GM12875 (cell line): ENCODE results near the gene ATP2A1.
A peak's percentile ranks its signal among the peaks of the same experiment; 100 is the strongest.

Source experiments
- H3K4me3 ChIP-seq: one replicate; pipeline ENCODE4 v1.5.1; 2011; ENCODE audit warnings: low read depth, low read length, control low read depth
- TF ChIP-seq, protein P1 (sequence below): IDR thresholded peaks from 2 replicates; pipeline ENCODE4 v1.5.1; 2011; ENCODE audit warnings: low read depth, mild to moderate bottlenecking, control low read depth, inconsistent platforms, low read length, moderate library complexity, borderline replicate concordance; ENCODE audit not compliant: insufficient read depth

The ATP2A1 gene

DNA sequence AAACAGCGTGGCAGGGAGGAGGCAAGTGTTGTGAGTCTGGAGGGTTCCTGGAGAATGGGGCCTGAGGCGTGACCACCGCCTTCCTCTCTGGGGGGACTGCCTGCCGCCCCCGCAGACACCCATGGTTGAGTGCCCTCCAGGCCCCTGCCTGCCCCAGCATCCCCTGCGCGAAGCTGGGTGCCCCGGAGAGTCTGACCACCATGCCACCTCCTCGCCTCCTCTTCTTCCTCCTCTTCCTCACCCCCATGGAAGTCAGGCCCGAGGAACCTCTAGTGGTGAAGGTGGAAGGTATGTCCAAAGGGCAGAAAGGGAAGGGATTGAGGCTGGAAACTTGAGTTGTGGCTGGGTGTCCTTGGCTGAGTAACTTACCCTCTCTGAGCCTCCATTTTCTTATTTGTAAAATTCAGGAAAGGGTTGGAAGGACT lies 53.5 kb downstream of the ATP2A1 start, which contains the start of gene CD19:
TSS of gene CD19 (plus strand) at position 171 of the 425 bp plus-strand sequence. CDS start at position 201, 30 bp downstream.
- peak within 1 kb of the TSS; percentile 80 for H3K4me3 ChIP-seq
- TF ChIP-seq, protein P1, sequence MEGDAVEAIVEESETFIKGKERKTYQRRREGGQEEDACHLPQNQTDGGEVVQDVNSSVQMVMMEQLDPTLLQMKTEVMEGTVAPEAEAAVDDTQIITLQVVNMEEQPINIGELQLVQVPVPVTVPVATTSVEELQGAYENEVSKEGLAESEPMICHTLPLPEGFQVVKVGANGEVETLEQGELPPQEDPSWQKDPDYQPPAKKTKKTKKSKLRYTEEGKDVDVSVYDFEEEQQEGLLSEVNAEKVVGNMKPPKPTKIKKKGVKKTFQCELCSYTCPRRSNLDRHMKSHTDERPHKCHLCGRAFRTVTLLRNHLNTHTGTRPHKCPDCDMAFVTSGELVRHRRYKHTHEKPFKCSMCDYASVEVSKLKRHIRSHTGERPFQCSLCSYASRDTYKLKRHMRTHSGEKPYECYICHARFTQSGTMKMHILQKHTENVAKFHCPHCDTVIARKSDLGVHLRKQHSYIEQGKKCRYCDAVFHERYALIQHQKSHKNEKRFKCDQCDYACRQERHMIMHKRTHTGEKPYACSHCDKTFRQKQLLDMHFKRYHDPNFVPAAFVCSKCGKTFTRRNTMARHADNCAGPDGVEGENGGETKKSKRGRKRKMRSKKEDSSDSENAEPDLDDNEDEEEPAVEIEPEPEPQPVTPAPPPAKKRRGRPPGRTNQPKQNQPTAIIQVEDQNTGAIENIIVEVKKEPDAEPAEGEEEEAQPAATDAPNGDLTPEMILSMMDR: no peak

DNA sequence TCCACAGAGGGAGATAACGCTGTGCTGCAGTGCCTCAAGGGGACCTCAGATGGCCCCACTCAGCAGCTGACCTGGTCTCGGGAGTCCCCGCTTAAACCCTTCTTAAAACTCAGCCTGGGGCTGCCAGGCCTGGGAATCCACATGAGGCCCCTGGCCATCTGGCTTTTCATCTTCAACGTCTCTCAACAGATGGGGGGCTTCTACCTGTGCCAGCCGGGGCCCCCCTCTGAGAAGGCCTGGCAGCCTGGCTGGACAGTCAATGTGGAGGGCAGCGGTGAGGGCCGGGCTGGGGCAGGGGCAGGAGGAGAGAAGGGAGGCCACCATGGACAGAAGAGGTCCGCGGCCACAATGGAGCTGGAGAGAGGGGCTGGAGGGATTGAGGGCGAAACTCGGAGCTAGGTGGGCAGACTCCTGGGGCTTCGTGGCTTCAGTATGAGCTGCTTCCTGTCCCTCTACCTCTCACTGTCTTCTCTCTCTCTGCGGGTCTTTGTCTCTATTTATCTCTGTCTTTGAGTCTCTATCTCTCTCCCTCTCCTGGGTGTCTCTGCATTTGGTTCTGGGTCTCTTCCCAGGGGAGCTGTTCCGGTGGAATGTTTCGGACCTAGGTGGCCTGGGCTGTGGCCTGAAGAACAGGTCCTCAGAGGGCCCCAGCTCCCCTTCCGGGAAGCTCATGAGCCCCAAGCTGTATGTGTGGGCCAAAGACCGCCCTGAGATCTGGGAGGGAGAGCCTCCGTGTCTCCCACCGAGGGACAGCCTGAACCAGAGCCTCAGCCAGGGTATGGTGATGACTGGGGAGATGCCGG lies 54.3 kb downstream of the ATP2A1 start:
- peak overlapping the region; percentile 80 for H3K4me3 ChIP-seq
- TF ChIP-seq, protein P1: no peak

DNA sequence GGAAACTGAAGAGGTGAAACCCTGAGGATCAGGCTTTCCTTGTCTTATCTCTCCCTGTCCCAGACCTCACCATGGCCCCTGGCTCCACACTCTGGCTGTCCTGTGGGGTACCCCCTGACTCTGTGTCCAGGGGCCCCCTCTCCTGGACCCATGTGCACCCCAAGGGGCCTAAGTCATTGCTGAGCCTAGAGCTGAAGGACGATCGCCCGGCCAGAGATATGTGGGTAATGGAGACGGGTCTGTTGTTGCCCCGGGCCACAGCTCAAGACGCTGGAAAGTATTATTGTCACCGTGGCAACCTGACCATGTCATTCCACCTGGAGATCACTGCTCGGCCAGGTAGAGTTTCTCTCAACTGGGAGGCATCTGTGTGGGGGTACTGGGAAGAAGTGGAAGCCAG lies 54.9 kb downstream of the ATP2A1 start:
- H3K4me3 ChIP-seq: peak overlapping the region; percentile 80
- TF ChIP-seq, protein P1: no peak

DNA sequence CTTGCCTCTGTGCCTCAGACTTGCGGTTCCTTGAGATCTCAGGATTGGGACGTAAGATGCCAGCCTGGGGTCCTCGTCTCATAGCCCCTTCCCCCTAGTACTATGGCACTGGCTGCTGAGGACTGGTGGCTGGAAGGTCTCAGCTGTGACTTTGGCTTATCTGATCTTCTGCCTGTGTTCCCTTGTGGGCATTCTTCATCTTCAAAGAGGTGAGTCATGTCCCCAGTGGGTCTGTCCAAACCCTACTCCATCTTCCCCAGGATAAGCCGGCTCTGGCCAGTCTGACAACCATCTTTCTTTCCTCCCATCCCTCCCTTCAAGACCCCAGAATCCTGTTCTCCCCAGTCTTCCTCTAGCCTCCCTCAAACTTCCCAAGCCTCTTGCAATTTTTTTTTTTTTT lies 57.1 kb downstream of the ATP2A1 start:
- TF ChIP-seq, protein P1: no peak
- no peak overlapping the region for H3K4me3 ChIP-seq

DNA sequence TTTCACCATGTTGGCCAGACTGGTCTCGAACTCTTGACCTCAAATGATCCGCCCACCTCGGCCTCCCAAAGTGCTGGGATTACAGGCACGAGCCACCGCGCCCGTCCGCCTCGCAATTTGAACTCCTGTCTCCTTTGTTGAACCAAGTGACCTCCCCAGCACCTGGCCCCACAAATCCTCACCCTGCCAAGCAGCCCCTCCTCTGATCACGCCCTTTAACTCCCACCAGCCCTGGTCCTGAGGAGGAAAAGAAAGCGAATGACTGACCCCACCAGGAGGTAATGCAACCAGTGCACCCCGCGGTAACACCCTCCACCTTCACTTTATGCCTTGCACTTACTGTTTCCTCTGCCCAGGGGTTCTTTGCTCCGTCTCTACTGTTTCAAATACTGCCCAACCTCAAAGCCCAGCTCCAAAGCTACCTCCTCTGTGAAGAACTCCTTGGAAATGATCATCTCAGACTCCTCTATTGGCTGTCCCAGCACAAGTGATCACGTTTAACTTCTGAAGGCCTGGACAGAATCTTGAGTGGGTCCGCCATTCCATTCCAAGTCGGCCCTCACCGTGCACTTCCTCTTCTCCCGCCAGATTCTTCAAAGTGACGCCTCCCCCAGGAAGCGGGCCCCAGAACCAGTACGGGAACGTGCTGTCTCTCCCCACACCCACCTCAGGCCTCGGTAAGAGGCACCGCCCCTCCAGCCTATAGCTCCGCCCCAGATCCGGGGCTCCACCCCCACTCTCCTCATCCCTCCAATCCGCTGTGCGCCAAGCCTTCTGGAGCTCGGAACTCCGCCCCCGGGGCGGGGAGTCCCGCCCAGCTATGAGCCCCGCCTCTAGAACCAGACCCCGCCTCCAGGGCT lies 57.9 kb downstream of the ATP2A1 start:
- TF ChIP-seq, protein P1: no peak
- no peak overlapping the region for H3K4me3 ChIP-seq

DNA sequence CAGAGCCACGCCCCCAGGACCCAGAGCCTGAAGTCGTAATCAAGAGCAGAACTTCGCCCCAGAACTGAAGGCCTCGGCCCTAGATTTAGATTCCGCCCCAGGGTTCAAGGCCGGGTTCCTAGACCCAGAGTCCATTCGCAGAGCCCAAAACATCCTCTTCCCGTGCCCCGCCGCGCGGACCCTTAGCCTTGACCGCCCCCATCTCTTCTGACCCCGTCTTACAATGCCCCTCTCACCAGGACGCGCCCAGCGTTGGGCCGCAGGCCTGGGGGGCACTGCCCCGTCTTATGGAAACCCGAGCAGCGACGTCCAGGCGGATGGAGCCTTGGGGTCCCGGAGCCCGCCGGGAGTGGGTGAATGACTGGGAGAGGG lies 58.5 kb downstream of the ATP2A1 start:
- no peak overlapping the region for H3K4me3 ChIP-seq
- TF ChIP-seq, protein P1: no peak
